Upper lobe of left lung (tissue), 6 donors: ENCODE results near the gene MTIF3. TPM values are rescaled to one million over a fixed set of nuclear protein-coding genes. Genes with fewer than 3 reads are reported as not detected.

Experiments used
- ATAC-seq, 2 donors: fragments of 200-7000 bp; cut with Tn5 transposase; one replicate each; pipeline ENCODE4 v1.9.1; 2022; ENCODE audit warnings: mild to moderate bottlenecking in 2 of 2, moderate library complexity in 2 of 2; ENCODE audit not compliant: low FRiP score in 2 of 2
- DNase-seq, 2 donors: peaks; one replicate each; pipeline ENCODE4 v3.0.0-alpha.2; 2019 to 2020
- H3K27ac ChIP-seq, 4 donors: fragments of 200-600 bp; sonication (generic); one replicate each; pipeline ENCODE4 v1.5.1; 2016 to 2019
- H3K27me3 ChIP-seq, 4 donors: fragments of 200-600 bp; sonication (generic); one replicate each; pipeline ENCODE4 v1.5.1; 2017 to 2019
- H3K36me3 ChIP-seq, 4 donors: fragments of 200-600 bp; sonication (generic); one replicate each; pipeline ENCODE4 v1.5.1; 2016 to 2019
- H3K4me1 ChIP-seq, 4 donors: fragments of 200-600 bp; sonication (generic); one replicate each; pipeline ENCODE4 v1.5.1; 2018 to 2019
- H3K4me3 ChIP-seq, 4 donors: fragments of 200-600 bp; sonication (generic); one replicate each; pipeline ENCODE4 v1.5.1; 2017 to 2019; ENCODE audit warnings: mild to moderate bottlenecking in 2 of 4, moderate library complexity in 1 of 4
- H3K9me3 ChIP-seq, 4 donors: fragments of 200-600 bp; sonication (generic); one replicate each; pipeline ENCODE4 v1.5.1; 2018 to 2019
- EP300 ChIP-seq, 4 donors: sonication (generic); formaldehyde crosslinking; IDR thresholded peaks; one replicate each; pipeline ENCODE4 v1.5.1; 2017; ENCODE audit warnings: antibody characterized with exemption in 4 of 4, control low read depth in 2 of 4
- POLR2A ChIP-seq, 4 donors: fragments of 450-650 bp; IDR thresholded peaks; one replicate each; pipeline ENCODE4 v1.5.1; 2016 to 2017; ENCODE audit warnings: antibody characterized with exemption in 4 of 4, mild to moderate bottlenecking in 2 of 4
- POLR2AphosphoS5 ChIP-seq, 2 donors: sonication (generic); formaldehyde crosslinking; IDR thresholded peaks; one replicate each; pipeline ENCODE4 v1.5.1; 2017; ENCODE audit warnings: antibody characterized with exemption in 2 of 2
- WGBS, 2 donors: methylation state at CpG; one replicate each; pipeline ENCODE4 v1.1.5; 2017 to 2018; 5-methylcytosine and 5-hydroxymethylcytosine counted together
- small RNA-seq, 4 donors: library from RNA; depleted of rRNA; stranded (forward); fragments of <200 nt; gene quantifications; one replicate each; pipeline ENCODE3, GENCODE V24; 2016
- total RNA-seq, 6 donors: library from RNA; depleted of rRNA in 4 of 6; stranded (reverse); fragments of >200 nt in 4 of 6; gene quantifications; one replicate each; pipeline versions ENCODE4 v1.1.0 to v1.2.1, GENCODE V29; 2016 to 2021
- TF ChIP-seq, protein P1 (sequence below), 6 experiments: fragments of 450-650 bp in 4 of 6; fragments of 200-600 bp in 2 of 6; sonication (generic) in 2 of 6; IDR thresholded peaks; one replicate each; pipeline ENCODE4 v1.5.1; 2016 to 2019; ENCODE audit warnings: antibody characterized with exemption in 6 of 6
- donor health status: DM: no; HTN: no; CAD: no; lungs with moderate emphysema.
- donor health status: DM: no; HTN: yes; CAD: no; lungs with severe emphysema.

Gene MTIF3
- total RNA-seq, 6 donors from 2014 or later: 31.2 to 104 (median 38.8) TPM

DNA sequence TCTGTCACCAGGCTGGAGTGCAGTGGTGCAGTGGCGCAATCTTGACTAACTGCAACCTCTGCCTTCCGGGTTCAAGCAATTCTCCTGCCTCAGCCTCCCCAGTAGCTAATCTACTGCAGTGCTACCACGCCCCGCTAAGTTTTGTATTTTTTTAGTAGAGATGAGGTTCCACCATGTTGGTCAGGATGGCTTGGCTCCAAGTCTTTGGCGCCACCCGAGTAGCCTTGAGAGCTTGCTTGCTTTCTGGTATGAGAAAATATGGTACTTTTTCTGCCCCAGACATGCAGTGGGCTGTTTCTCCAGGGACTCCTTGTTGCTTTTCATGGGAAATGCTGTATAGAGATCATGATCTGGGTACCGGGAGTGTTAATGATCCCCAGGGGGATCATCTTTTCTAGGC, 60.5 kb downstream of the MTIF3 start:
- no peak for ATAC-seq
- Histone ChIP-seq H3K36me3 (no peaks in the 10 kb centered on the region), H3K9me3 (no peaks in the 10 kb centered on the region), H3K27me3 (no peaks in the 10 kb centered on the region), H3K4me1 (no peaks in the 10 kb centered on the region), H3K4me3 (no peak overlapping the region), H3K27ac (no peak overlapping the region)
- 87 to 89% methylated on average over 6 to 7 of the region's 7 CpGs for WGBS, 2 donors
- TF ChIP-seq POLR2AphosphoS5 (IDR thresholded peaks at IDR 0.05): no peak
- TF ChIP-seq EP300 (IDR thresholded peaks at IDR 0.05): no peak
- TF ChIP-seq POLR2A (IDR thresholded peaks at IDR 0.05): no peak
- TF ChIP-seq, protein P1, sequence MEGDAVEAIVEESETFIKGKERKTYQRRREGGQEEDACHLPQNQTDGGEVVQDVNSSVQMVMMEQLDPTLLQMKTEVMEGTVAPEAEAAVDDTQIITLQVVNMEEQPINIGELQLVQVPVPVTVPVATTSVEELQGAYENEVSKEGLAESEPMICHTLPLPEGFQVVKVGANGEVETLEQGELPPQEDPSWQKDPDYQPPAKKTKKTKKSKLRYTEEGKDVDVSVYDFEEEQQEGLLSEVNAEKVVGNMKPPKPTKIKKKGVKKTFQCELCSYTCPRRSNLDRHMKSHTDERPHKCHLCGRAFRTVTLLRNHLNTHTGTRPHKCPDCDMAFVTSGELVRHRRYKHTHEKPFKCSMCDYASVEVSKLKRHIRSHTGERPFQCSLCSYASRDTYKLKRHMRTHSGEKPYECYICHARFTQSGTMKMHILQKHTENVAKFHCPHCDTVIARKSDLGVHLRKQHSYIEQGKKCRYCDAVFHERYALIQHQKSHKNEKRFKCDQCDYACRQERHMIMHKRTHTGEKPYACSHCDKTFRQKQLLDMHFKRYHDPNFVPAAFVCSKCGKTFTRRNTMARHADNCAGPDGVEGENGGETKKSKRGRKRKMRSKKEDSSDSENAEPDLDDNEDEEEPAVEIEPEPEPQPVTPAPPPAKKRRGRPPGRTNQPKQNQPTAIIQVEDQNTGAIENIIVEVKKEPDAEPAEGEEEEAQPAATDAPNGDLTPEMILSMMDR (IDR thresholded peaks at IDR 0.05): no peak
- DNase-seq: no peak

DNA sequence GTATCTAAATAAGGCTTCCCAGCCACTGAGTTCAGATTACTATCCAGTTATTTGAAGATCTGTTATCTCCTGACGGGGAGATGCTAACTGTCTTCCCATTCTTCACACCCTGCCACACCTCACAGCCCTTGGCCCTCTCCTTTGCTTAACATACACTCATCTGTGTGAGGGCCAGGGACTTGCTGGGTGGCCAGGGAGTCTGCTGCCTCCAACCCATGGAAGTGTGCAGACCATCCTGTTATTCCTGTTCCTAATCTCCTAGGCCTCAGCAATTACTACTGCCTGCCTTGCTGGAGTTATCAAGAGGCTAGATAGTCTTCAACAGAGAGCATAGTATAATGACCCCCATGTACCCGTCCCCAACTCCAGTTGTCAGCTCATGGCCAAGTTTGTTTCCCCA, 62.1 kb downstream of the MTIF3 start:
- no peaks in the 10 kb centered on the region for H3K27me3 ChIP-seq
- no peak for ATAC-seq
- 67 to 74% methylated on average over 2 of the region's 2 CpGs for WGBS, 2 donors
- H3K27ac ChIP-seq: no peak overlapping the region
- TF ChIP-seq EP300 (IDR thresholded peaks at IDR 0.05) (no peak), POLR2AphosphoS5 (IDR thresholded peaks at IDR 0.05) (no peak), POLR2A (IDR thresholded peaks at IDR 0.05) (no peak)
- TF ChIP-seq, protein P1 (IDR thresholded peaks at IDR 0.05): no peak
- no peaks in the 10 kb centered on the region for H3K4me1 ChIP-seq
- H3K4me3 ChIP-seq: no peak overlapping the region
- H3K9me3 ChIP-seq: no peaks in the 10 kb centered on the region
- no peak for DNase-seq
- no peaks in the 10 kb centered on the region for H3K36me3 ChIP-seq

Small RNA genes lying within 50 kb of the gene (small RNA-seq; reads per million reads assigned to genes)
- gene RNU6-63P (0 reads per million in 4 donors), gene RNY1P1 (0 reads per million in 4 donors)

Other genes with a start within 250 kb of the MTIF3 start
- 100 to 1,000 TPM; 158 to 853 (median 524) TPM for gene RPL21, start 199.0 kb downstream of the MTIF3 start, total RNA-seq
- gene RASL11A, start 179.7 kb downstream of the MTIF3 start, total RNA-seq: 10 to 100 TPM; 11.5 to 28.4 (median 17.0) TPM
- gene GTF3A, start 25.9 kb downstream of the MTIF3 start, total RNA-seq: 100 to 1,000 TPM in 3 of 6 donors, 10 to 100 TPM in 3; 29.3 to 104 (median 85.6) TPM
- gene LNX2, start 170.0 kb upstream of the MTIF3 start, total RNA-seq: 10 to 100 TPM; 20.4 to 75.3 (median 33.2) TPM
- gene POLR1D, start 171.3 kb upstream of the MTIF3 start, total RNA-seq: 100 to 1,000 TPM in 5 of 6 donors, 10 to 100 TPM in 1; 99.6 to 186 (median 122) TPM